ENCODE data around the gene PIWIL4.
A peak's percentile ranks its signal among the peaks of the same experiment; 100 is the strongest.

- TF ChIP-seq POLR2A (IDR thresholded peaks at IDR 0.05) (no peak), CTCF (IDR thresholded peaks at IDR 0.05 in 8 of 11, conservative IDR thresholded peaks at IDR 0.05 in 3 of 11) (peak in 4 of 11 experiments; percentile 13 to 29 (median 25)), POLR2AphosphoS5 (IDR thresholded peaks at IDR 0.05) (no peak)
Measured at GRCh38 chr11:94521684-94522083, 45.5 kb upstream of the PIWIL4 start.

All from spleen (tissue), 7 donors.